Astrocyte (in vitro differentiated cells and primary cell): ENCODE data around the gene AMOTL2.

ENCODE experiments used
- CTCF ChIP-seq: IDR thresholded peaks from 2 replicates; pipeline ENCODE4 v1.5.1; 2011; ENCODE audit warnings: low read depth, mild to moderate bottlenecking, inconsistent platforms, low read length, moderate library complexity; ENCODE audit not compliant: insufficient read depth
- EZH2 ChIP-seq: IDR thresholded peaks from 2 replicates; pipeline ENCODE4 v1.6.1; 2012; ENCODE audit warnings: mild to moderate bottlenecking, low read length, inconsistent platforms; ENCODE audit not compliant: insufficient read depth

GRCh38 chr3:134342259-134342658 is 32.0 kb downstream of the AMOTL2 start:
- no peak for TF ChIP-seq CTCF
- no peak for TF ChIP-seq EZH2
